G401 (cell line): ENCODE data around the gene ZNF341. TPM values are rescaled to one million over a fixed set of nuclear protein-coding genes. Genes with fewer than 3 reads are reported as not detected.
A peak's percentile ranks its signal among the peaks of the same experiment; 100 is the strongest.
"Not testable (repeated sequence)": the region's sequence is repeated elsewhere in the genome, so short reads cannot be mapped to it uniquely, and the experiment has no call there.

Experiments
- DNase-seq: peaks from one replicate; pipeline ENCODE4 v3.0.0-alpha.2; 2015; ENCODE audit warnings: low spot score
- in situ Hi-C: cut with HindIII; loops from 2 replicates; pipeline ENCODE4 v1.10.0; 2016; ENCODE audit warnings: low sequenced_read_pairs, mixed read lengths
- total RNA-seq: library from RNA; depleted of rRNA; stranded (reverse); fragments of >200 nt; shearing (Covaris generic); gene quantifications from 2 replicates; pipeline ENCODE4 v1.2.3, GENCODE V29; 2014

ZNF341 gene
- total RNA-seq, 1 experiment from 2014 or later, result 2.3 TPM

DNA sequence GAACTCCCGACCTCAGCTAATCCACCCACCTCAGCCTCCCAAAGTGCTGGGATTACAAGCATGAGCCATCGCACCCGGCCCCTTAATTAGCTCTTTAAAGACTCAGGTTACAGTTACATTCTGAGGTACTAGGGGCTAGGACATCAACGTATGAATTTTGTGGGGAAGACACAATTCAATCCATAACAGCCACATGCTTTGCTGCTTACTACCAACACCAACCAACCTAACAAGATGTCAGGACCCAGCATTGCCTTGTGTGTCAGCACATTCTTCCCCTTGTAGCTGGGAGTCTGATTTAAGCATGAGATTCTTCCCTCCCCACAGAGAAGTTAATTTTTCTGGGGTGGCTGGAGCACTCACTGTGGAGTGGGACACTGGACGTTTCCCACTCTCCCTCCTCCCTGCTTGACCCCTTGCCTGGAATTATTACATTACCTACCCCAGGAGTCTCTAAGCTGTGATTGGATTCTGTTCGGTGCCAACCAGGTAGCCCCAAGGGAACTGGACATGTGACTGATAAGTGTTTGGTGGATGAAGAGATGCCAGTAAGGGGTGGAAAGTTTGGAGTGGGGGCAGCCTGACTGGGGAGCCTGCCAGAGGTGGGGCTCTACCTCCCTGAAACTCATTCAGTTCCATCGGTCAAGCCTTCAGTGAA is 6.1 kb upstream of the ZNF341 start:
- DNase-seq, result no peak
- in situ Hi-C loops, result no loop called here

DNA sequence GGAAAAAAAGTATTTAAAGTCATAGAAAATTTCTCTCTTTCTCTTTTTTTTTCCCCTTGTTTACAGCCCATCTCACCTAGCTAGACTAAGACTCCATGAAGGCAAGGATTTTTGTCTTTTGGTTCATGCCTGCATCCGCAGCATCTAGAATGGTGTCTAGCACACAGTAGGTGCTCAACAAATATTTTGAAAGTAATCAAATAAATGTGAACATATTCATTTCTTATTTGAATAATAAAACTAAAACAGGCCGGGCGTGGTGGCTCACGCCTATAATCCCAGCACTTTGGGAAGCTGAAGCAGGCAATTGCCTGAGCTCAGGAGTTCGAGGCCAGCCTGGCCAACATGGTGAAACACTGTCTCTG is 4.7 kb upstream of the ZNF341 start:
- DNase-seq, result no peak
- in situ Hi-C loops, result no loop called here

DNA sequence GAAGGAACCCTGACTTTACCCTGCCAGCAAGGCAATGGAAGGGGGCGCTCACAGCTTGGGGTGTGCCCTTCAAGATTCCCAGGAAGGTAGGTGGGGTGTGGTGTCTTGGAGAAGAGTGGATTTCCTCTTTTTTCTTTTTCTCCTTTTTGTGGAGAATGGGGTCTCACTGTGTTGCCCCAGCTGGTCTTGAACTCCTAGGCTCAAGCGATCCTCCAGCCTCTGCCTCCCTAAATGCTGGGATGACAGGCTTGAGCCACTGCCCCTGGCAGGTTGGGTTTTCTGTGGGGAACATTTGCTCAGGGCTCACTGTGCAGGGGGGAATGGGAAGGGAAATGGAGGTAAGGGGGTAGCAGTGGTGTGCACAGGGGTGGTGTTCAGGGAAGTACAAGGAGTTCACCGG is 4.0 kb upstream of the ZNF341 start:
- DNase-seq, result no peak
- in situ Hi-C loops, result no loop called here

DNA sequence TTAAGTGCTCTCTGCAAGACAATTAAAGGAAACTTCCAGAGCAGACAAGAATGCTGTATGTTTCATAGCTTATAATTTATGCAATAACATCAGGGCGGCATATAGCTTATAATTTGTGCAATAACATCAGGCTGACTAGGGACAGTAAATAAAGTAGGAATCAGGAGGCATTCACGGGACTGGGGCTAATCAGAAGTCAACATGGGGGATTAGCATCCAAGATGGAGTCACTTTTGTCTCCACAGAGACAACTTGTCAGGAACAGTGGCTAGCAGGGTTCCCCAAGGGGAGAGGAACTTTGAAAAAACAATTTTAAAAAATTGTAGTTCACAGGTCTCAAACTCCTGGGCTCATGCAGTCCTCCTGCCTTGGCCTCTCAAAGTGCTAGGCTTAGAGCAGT is 3.3 kb upstream of the ZNF341 start:
- no peak for DNase-seq
- in situ Hi-C loops, result no loop called here

DNA sequence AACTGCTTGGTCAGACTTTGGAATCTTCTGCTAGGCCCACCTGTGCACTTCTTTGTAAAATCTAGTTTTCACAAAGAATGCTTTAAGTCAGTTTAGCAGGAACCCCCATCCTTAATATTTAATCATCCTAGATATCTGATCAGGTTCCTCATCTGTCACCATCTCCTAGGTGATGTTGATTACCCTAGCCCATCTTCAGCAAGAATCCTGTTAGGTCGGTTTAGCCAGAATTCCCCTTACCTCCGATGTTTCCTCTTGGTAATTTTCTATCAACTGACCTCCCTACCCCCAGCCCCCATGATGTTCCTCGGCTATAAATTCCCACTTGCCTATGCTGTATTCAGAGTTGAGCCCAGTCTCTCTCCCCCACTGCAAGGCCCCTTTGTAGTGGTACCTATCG is 2.7 kb upstream of the ZNF341 start:
- DNase-seq, result no peak
- in situ Hi-C loops, result no loop called here

DNA sequence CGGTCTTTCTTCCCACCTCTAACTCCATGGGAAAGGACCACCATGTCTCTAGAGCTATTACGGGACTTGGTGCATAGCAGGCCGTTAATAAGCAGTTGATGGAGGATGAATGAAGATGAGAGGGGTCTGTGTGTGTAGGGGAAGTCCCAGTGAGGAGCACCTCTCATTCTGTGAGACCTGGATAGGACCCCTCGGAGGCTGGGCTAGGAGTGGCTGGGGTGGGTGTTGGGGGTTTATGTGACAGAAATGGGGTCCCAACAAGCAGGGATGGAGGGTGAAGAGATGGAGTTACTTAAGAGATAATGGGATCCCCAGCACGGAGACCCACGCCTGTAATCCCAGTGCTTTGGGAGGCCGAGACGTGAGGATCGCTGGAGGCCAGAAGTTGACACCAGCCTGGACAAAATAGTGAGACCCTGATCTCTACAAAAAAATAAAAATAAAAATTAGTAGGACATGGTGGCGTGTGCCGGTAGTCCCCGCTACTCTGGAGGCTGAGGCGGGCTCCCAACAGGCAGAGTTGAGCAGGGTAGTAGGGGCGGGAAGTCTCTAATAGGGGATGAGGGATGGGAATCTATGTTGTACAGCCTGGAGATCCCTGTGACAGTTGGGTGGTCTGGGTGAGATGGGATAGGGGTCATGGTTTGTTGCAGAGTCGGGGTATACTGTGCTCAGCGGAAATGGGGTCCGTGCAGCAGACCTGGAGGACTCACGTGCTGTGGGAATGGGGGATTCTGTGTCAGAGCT is 677 bp upstream of the ZNF341 start:
- DNase-seq, result no peak
- in situ Hi-C loops, result no loop called here

DNA sequence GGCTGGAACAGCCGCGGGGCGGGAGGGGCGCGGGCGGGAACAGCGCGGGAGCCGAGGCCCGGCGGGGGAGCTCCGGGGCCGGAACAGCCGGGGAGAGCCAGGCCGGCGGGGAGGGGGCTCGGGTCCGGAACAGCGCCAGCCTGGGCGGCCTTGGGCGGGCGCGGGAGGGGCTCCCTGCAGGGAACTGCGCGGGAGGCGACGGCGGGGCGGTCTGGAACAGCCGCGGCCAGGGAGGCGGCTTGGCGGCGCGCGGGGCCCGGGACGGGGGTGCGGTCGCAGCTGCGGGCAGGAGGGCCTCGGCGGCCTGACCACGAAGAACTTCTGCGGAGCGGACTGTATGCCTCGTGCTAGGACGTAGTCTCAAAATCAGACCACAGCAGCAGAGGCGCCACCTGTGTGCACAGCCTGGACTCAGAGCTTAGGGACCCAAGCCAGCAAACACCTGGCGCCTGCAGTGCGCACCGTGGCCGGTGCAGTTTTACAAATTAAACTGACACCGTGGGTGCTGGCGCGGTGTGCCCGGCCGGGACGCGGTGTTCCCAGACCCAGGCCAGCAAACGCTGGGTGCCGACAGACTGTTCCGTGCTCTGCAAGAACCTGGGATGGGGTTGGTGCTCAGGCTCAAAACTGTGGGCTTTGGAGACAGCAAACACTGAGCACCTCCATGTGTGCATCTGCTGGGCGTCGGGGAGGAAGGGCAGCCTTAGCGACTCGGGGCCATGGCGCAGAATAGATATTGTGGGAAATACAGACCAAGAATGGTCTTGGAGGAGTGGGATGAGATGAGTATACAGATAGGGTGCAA is 572 bp downstream of the ZNF341 start:
- in situ Hi-C loops, result no loop called here
- DNase-seq, result peak; percentile 62

DNA sequence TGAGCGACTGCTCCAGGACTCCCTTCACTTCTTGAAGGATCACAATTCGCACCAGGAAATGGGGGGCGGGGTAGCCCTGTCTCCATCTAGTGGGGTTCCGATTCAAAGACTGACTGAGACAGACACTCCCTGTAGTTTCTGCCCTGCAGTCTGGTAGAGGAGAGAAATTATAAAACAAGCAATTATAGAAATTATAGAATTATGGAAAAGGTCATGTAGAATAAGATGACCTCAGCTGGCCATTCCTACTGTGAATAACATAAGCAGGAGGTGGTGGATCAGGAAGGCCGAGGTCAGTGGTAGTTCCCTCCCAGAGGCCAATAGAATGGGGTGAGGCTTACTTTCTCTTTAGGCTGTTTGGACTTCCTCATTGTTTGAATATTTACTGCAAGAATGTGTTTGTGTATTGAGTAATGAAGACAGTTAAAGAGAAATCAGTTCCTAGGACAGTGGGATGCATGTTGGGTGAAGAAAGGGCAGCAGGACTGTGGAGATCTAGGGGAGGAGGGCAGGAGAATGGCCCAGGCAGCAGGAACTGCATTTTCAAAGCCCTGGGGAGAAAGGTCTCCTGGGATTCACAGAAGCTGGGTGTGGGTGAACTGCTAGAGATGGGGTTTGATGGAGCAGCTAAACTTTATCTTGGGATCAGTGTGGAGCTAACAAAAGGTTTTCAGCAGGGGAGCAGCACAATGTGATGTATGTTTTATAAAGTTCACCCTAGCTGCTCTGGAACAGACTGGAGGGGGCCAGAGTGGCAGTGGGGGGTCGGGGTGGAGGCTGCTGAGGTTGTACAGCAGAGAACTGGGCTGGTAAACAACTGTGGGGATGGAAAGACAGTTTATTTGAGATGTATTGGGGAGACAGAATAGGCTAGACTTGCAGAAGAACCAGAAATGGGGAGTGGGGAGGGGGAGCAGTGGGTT is 2.1 kb downstream of the ZNF341 start:
- in situ Hi-C loops, result no loop called here
- DNase-seq, result peak; percentile 40

DNA sequence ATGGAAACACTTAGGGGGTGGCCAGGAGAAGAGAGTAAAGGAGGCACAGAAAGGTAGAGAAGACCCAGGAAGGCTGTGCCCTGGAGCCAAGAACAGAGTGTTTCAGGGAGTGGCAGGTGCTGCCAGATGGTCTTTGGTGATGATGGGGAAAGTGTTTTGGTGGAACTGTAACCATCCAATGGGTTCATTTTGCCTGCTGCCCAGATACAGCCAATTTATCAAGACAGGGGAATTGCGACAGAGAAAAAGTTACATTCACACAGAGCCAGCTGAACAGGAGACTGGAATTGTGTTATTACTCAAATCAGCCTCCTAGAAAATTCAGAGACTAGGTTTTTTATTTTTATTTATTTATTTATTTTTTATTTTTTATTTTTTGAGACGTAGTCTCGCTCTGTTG is 5.2 kb downstream of the ZNF341 start:
- no peak for DNase-seq
- in situ Hi-C loops, result no loop called here

DNA sequence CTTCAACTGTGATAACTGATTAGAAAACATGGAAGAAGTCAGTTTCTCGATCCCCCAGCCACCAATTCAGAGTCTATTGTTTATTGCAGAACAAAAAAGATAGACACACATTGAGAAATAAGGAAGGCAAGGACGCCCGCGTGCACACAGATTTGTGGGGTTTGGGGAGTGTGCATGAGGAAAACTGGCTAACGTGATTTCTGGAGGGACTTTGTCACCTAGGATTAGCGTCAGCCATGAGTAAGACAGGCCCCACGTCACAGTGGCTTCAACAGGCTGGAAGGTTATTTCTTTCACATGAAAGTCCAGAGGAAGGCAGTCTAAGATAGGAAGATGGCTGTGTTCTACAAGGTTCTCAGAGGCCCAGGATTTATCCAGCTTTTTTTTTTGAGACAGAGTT is 7.7 kb downstream of the ZNF341 start:
- no peak for DNase-seq
- in situ Hi-C loops, result no loop called here

DNA sequence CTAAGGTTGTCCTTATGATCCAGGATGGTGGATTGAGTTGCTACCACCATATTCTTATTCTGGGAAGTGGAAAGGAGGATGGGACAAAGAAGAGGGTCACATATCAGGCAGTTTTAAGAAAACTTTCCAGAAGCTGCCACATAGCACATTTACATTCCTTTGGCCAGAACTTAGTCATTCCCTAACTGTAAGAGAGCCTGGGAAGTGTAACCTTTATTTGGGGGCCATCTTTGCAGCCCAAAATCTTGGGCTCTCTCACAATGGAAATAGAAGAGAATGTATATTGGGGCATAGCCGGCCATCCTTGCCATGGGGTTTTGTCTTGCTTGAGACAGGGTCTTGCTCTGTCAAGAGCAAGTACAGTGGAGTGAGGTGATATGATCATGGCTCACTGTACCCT is 8.4 kb downstream of the ZNF341 start:
- in situ Hi-C loops, result no loop called here

DNA sequence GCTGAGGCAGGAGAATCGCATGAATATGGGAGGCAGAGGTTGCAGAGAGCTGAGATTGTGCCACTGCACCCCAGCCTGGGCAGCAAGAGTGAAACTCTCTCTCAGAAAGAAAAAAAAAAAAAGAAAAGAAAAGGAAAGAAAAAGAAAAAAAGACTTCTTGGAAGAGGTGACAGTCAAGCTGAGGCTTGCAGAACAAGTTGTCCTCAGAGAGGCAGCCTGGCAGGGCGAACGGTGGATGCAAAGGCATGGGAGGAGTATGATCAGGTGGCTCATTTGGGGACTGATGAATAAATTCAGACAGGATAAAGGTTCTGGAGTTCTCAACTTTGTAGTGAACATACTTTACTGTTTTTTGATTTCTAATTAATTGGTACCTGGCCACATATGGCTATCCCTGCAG is 12.4 kb downstream of the ZNF341 start:
- in situ Hi-C loops, result no loop called here
- DNase-seq, result no peak

More for the DNA sequence above, 8.4 kb downstream of the ZNF341 start:
- DNase-seq, result no peak

DNA sequence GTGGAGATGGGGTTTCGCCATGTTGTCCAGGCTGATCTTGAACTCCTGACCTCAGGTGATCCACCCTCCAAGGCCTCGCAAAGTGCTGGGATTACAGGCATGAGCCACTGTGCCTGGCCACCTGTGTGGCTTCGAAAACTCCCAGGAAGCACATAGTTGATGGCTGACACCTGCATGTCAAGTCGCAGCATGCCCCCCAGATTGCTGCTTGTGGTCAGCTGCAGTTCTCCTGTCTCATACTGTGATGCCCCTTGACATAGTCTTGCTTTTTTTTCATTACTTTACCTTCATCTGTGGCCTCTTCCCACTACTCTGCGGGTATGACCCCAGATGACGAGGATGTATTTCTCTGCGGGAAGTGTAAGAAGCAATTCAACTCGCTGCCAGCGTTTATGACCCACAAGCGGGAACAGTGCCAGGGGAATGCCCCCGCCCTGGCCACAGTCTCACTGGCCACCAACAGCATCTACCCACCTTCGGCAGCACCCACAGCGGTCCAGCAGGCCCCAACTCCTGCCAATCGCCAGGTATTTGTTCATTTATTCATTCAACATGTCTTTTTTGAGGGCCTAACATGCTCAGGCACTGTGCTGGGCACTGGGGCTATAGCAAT is 13.1 kb downstream of the ZNF341 start:
- in situ Hi-C loops, result no loop called here
- no peak for DNase-seq

DNA sequence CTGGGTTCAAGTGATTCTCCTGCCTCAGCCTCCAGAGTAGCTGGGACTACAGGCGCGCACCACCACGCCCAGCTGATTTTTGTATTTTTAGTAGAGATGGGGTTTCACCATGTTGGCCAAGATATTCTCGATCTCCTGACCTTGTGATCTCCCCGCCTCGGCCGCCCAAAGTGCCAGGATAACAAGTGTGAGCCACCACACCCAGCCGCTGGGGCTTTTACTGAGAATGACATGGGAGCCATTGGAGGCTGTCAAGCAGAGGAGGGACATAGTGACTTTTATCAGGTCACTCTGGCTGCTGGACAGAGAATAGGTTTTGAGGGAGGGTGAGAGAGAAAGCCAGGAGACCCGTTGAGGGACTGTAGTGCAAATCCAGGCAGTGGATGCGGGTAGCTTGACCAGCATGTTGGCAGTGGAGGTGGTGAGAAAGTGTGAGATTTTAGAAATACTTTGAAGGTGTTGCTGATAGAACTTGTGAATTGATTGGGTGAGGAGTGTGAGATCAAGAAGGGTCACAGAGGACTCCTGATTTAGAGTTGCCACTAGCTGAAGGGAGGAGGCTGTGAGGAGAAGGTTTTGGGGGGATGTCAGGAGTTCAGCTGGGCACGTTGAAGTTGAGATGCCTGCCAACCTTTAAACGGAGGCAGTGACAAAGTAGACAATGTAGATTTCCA is 14.7 kb downstream of the ZNF341 start:
- in situ Hi-C loops, result no loop called here
- DNase-seq, result no peak

DNA sequence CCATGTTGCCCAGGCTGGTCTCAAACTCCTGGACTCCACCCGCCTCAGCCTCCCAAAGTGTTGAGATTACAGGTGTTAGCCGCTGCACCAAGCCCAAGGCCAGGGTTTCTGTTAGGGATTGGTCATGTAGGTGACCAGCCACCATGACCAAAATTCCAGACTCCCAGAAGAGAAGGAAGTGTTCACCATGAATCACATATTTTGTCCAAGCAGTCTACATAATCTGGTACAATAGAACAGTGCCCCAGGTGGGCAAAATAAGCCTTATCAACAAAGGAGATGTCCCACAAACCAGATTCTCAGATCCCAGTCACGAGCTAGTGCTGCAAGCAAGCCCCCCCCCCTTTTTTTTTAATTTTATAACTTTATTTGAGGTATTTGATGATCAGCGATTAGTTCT is 20.0 kb downstream of the ZNF341 start:
- DNase-seq, result no peak
- in situ Hi-C loops, result no loop called here

DNA sequence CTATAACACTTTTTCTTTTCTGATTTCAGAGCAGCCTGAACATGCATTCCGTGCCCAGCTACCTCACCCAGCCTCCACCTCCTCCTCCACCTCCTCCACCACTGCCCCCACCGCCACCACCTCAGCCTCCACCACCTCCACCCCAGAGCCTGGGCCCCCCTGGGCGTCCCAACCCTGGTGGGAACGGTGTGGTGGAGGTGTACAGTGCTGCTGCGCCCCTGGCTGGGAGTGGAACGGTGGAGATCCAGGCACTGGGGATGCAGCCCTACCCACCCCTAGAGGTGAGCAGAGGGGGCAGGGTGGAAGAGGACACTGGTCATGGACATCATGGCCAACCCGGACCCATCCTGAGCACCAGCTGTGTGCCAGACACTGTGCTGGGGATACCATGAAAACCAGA is 21.3 kb downstream of the ZNF341 start:
- in situ Hi-C loops, result no loop called here

DNA sequence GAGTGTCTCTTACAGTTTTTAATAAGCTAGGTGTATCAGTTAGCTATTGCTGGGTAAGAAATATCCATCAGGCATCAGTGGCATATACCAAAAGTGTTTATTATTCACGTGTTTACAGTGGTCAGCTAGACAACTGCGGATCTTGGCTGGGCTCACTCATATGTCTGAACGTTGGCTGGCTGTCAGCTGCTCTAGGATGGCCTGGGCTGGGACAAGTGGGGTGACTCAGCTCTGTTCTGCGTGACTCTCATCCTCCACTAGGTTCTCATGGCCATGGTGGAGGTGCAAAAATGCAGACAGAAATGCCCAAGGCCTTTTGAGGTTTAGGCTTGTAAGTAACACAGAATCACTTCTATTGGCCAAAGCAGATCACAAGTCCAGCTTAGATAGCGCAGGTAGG is 22.0 kb downstream of the ZNF341 start:
- in situ Hi-C loops, result no loop called here

More for the DNA sequence above, 21.3 kb downstream of the ZNF341 start:
- DNase-seq, result no peak

DNA sequence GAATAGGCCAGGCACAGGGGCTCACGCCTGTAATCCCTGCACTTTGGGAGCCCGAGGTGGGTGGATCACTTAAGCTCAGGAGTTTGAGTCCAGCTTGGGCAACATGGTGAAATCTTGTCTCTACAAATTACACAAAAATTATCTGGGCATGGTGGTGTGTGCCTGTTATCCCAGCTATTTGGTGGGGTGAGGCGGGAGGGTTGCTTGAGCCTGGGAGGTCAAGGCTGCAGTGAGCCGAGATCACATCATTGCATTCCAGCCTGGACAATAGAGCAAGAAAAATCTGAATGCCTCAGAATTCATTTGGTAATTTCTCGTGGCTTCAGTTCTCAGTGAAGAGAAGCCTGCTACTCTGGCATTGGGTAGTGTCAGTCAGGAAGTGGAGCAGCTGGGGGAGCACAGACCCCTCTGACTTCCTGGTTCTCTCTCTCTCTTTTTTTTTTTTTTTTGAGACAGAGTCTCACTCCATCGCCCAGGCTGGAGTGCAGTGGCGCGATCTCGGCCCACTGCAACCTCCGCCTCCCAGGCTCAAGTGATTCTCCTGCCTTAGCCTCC is 24.2 kb downstream of the ZNF341 start:
- in situ Hi-C loops, DNase-seq: not testable (repeated sequence)

More for the DNA sequence above, 22.0 kb downstream of the ZNF341 start:
- no peak for DNase-seq
